ENCODE data around the gene GSX2.

DNA sequence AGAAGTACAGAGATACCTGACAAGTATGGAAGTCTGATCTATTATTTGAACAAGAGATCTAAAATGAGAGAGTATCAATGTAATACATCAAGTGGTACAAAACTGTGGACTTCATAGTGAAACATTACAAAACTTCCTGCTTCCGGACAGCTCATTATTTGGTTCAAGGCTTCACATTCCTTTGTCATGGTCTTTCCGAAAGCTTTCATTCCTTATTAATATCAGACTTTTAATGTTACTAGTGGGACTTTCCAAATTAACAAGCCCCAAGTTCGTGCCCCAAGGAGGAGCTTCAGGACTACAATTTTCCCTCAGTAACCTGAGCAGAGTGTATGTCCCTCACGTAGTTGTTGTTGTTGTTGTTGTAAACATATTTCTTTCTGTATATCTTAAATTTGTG, 36.7 kb upstream of the GSX2 start:
- no peak for TF ChIP-seq CTCF (IDR thresholded peaks at IDR 0.05)
- no peak for TF ChIP-seq POLR2A (IDR thresholded peaks at IDR 0.05)
